ENCODE data around the gene DAAM1. TPM values are rescaled to one million over a fixed set of nuclear protein-coding genes. Genes with fewer than 3 reads are reported as not detected.

The DAAM1 gene
- polyA plus RNA-seq (2011; rRNA removed) (8.3 and 10.8 TPM in 2 replicates), polyA plus RNA-seq (2017; fragmentation: RNase III; extraction: RNeasy Plus Mini Kit Qiagen cat#74134 plus additional on column Dnase treatment) (5.0 to 7.7 TPM (median 6.8 TPM) in 3 replicates), polyA minus RNA-seq (2011; rRNA and poly(A)+ RNA removed) (8.1 and 11.1 TPM in 2 replicates)
- polyA plus RNA-seq (2012; cell fraction: cytosol; rRNA removed), result 1.1 and 1.3 TPM in 2 replicates
- polyA plus RNA-seq (2012; cell fraction: nucleus; rRNA removed), result 1.4 and 2.2 TPM in 2 replicates

DNA sequence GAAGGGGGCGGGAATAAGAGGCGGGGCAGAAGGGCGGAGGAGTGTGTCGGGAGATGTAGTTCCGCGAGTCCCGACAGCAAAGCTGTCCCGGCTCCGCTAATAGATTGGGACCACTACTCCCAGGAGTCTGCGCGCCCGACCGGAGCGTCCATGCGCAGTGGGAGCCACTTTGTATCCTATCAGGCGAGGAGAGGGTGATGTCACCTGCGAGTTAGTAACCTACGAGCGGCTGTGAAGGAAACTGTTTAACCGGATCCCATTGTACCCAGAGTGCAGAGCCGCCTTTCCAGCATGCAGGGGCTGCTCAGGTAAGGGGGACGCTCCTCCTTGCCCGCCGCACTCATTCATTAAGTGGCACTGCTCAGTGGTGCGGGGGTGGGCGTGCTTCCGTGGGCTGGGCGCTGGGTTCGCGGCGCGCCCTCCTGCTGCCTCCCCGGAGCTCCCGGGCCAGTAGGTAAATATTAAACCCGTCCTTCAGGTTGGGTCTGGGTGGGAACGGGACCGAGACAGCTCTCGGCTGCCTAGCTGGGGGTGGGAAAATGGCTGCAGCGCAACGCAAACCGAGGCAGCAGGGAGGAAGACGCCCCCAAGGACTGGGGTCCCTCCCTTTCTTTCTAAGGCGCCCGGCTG lies at the start of gene DAAM1:
DAAM1 (plus strand) TSS at position 207 of the 630 bp plus-strand sequence. CDS start 74,811 bp downstream, outside the sequence.
- peak within 1 kb of the TSS; percentile 98 for H3K4me2 ChIP-seq
- POLR2A ChIA-PET, result interaction anchor here (0.5 to 1.1 kb wide), 5 partner anchors 12 to 296 kb away, joined by 3 to 6 read pairs (median 4); partner anchors contain the start of genes JKAMP and L3HYPDH

DNA sequence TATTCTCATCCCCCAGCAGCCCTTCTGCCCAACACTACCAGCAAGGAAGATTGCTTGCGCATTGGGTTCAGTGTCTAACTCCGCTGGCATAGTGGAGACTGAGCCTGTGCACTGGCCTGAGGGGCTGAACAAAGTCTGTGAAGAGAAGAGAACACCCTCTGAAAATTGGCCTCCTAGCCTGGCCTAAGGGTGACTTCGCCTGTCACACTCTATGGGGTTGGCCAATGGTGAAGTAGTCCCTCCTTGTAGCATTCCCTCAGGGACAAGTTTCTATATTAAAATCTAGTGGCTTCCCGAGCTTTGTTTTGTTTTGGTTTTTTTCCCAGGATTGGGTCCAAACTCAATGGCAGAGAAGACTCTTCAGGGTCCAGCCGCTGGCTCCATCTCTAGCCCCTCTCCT lies 49.1 kb upstream of the DAAM1 start:
- TF ChIP-seq CEBPB (IDR thresholded peaks at IDR 0.05) (no peak), SMC3 (IDR thresholded peaks at IDR 0.05) (no peak), JUN (IDR thresholded peaks at IDR 0.05) (no peak), CBX8 (IDR thresholded peaks at IDR 0.05) (no peak)
- Histone ChIP-seq H3K4me1 (no peaks in the 10 kb centered on the region), H3K9me3 (no peaks in the 10 kb centered on the region), H3K4me2 (no peak overlapping the region), H3K4me3 (no peak overlapping the region), H3K27ac (no peak overlapping the region)
- no peak for FAIRE-seq
- CTCF ChIA-PET, result interaction anchor here (0.9 to 2.1 kb wide), 2 partner anchors 12 to 437 kb away, joined by 3 to 6 read pairs; partner anchors contain the start of gene CCDC175
- POLR2A ChIA-PET, result no interaction called here
- no peak for DNase-seq (ENCODE audit: low read depth in 1 of 2, low spot score in 1 of 2)
- ATAC-seq, result no peak
- WGBS (ENCODE audit: missing lambda C conversion rate), result 65% methylated on average over 5 of the region's 5 CpGs

More for the DNA sequence above, at the start of gene DAAM1:
- ATAC-seq (peak; percentile 92 to 97), FAIRE-seq (no peak), DNase-seq (ENCODE audit: low read depth in 1 of 2, low spot score in 1 of 2) (peak; percentile 95 to 97)
- Histone ChIP-seq H3K27ac (peak within 1 kb of the TSS; percentile 80 to 85), H3K9me3 (no peaks in the 10 kb centered on the region), H3K4me1 (peaks cover 7% of the 10 kb centered on the region; the same call in 2 of the 3 replicates), H3K4me3 (peak within 1 kb of the TSS; percentile 81)
- CTCF ChIA-PET, result interaction anchor here (0.5 to 1.5 kb wide), 5 partner anchors 12 to 94 kb away, joined by 3 to 5 read pairs (median 3); no protein-coding TSS in a partner anchor
- under 1% methylated on average over 22 of the region's 44 CpGs for WGBS (ENCODE audit: missing lambda C conversion rate)
- TF ChIP-seq JUN (IDR thresholded peaks at IDR 0.05), result peak in 1 of 2 experiments; percentile 45; a peak in 1 of 5 replicates
- TF ChIP-seq POLR2A (IDR thresholded peaks at IDR 0.05; ENCODE audit: low read length), result peak; percentile 75
- no peak for TF ChIP-seq CEBPB (IDR thresholded peaks at IDR 0.05)
- TF ChIP-seq EHMT2 (IDR thresholded peaks at IDR 0.05; ENCODE audit: low read depth), result no peak
- TF ChIP-seq, protein P1, sequence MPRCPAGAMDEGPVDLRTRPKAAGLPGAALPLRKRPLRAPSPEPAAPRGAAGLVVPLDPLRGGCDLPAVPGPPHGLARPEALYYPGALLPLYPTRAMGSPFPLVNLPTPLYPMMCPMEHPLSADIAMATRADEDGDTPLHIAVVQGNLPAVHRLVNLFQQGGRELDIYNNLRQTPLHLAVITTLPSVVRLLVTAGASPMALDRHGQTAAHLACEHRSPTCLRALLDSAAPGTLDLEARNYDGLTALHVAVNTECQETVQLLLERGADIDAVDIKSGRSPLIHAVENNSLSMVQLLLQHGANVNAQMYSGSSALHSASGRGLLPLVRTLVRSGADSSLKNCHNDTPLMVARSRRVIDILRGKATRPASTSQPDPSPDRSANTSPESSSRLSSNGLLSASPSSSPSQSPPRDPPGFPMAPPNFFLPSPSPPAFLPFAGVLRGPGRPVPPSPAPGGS (IDR thresholded peaks at IDR 0.05), result 0 out of 3 replicates have a peak, but pooled peaks have one; percentile 33

DNA sequence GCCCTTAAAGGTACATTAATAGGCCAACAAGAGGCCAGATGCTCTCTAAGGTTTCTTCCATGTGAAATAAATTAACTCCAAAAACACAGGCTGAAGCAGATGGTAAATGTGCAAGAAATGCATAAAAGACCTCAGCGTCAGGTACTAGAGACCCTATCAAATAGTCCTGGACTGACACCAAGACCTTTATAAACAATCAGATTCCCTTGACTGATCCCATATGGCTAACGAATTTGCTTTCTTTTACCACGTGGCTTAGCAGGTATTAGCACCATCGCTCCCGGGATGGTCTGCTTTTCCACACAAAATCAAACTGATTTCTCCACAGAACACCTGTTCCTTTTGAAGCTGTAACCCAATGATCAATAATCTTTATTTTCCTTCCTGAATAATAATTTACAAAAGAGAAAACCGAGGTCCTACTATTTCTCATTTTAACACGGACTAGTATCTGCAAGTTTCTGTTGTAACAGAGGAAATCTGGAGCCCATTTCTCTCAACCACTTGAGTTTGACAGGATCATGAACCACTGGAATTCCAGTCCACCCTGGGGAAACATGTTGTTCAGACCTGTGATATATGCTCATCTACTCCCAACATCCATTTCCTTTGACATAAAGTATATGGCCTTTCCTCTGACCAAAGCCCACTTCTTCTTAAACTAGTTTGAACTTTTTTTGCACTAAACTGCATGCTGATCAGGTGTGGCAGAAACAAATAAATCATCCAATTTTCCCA lies 48.2 kb upstream of the DAAM1 start:
- no peak overlapping the region for H3K27ac ChIP-seq
- ATAC-seq, result no peak
- DNase-seq (ENCODE audit: low read depth in 1 of 2, low spot score in 1 of 2), result no peak
- CTCF ChIA-PET, result interaction anchor here (1.0 to 2.1 kb wide), 2 partner anchors 13 to 15 kb away, joined by 3 to 6 read pairs; no protein-coding TSS in a partner anchor
- H3K9me3 ChIP-seq, result no peaks in the 10 kb centered on the region
- no peak for FAIRE-seq
- 63% methylated on average over 7 of the region's 7 CpGs for WGBS (ENCODE audit: missing lambda C conversion rate)
- TF ChIP-seq EHF (CRISPR knock-in tag; IDR thresholded peaks at IDR 0.05), result no peak
- TF ChIP-seq PHF8 (IDR thresholded peaks at IDR 0.05; ENCODE audit: borderline replicate concordance, low read depth), result no peak
- TF ChIP-seq FOSL2 (IDR thresholded peaks at IDR 0.05), result no peak
- TF ChIP-seq FOSL2 (CRISPR knock-in tag; IDR thresholded peaks at IDR 0.05), result no peak
- TF ChIP-seq EHMT2 (IDR thresholded peaks at IDR 0.05; ENCODE audit: low read depth), result no peak
- TF ChIP-seq NFE2L2 (conservative IDR thresholded peaks at IDR 0.05; ENCODE audit: low read length), result no peak
- TF ChIP-seq, protein P2, sequence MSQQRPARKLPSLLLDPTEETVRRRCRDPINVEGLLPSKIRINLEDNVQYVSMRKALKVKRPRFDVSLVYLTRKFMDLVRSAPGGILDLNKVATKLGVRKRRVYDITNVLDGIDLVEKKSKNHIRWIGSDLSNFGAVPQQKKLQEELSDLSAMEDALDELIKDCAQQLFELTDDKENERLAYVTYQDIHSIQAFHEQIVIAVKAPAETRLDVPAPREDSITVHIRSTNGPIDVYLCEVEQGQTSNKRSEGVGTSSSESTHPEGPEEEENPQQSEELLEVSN (IDR thresholded peaks at IDR 0.05; ENCODE audit: borderline replicate concordance, low read depth), result no peak
- TF ChIP-seq EP300 (IDR thresholded peaks at IDR 0.05), result no peak
- TF ChIP-seq CBX2 (IDR thresholded peaks at IDR 0.05; ENCODE audit: borderline replicate concordance, low read depth), result no peak
- no peak for TF ChIP-seq RAD21 (conservative IDR thresholded peaks at IDR 0.05 in 1 of 2, IDR thresholded peaks at IDR 0.05 in 1 of 2)
- no peaks in the 10 kb centered on the region for H3K4me1 ChIP-seq
- H3K4me3 ChIP-seq, result no peak overlapping the region
- POLR2A ChIA-PET, result no interaction called here
- H3K4me2 ChIP-seq, result no peak overlapping the region

Data from A549 (cell line).